IMR-90 (cell line): Measurements from ENCODE around the gene TMPRSS9. TPM values are rescaled to one million over a fixed set of nuclear protein-coding genes. Genes with fewer than 3 reads are reported as not detected.

Experiments
- ATAC-seq: fragments of 200-7000 bp; cut with Tn5 transposase; 2 replicates; pipeline ENCODE4 v1.9.1; 2020; ENCODE audit warnings: low read depth, mild to moderate bottlenecking, moderate library complexity
- BruUV-seq: library from RNA; stranded (reverse); fragments of 400-500 nt; replicated peaks from 2 replicates; lab custom pipeline; 2021; lab: Mats Ljungman, UMichigan
- CTCF ChIA-PET: fragments of 300-600 bp; formaldehyde crosslinking; extraction: SDS; loops from one replicate; lab custom pipeline; 2021; ENCODE audit warnings: antibody characterized with exemption; lab: Yijun Ruan, JAX
- POLR2A ChIA-PET: fragments of 300-600 bp; sonication (Branson Sonifier 250); formaldehyde crosslinking; loops from one replicate; lab custom pipeline; 2022; ENCODE audit warnings: antibody characterized with exemption; ENCODE audit not compliant: unreplicated experiment; lab: Charles Lee
- DNase-seq: peaks from one replicate; pipeline ENCODE4 v3.0.0; 2013
- H2AFZ ChIP-seq: replicated peaks from 2 replicates; pipeline ENCODE3; 2013; ENCODE audit warnings: low read length, mild to moderate bottlenecking; ENCODE audit not compliant: poor library complexity
- H2AK5ac ChIP-seq: 2 replicates; pipeline ENCODE4 v1.6.1; 2013; ENCODE audit warnings: low read depth, low read length, inconsistent platforms
- H2AK9ac ChIP-seq: replicated peaks from 2 replicates; pipeline ENCODE3; 2013; ENCODE audit warnings: mild to moderate bottlenecking, low read depth, low read length, moderate library complexity; ENCODE audit not compliant: poor library complexity
- H2BK120ac ChIP-seq: 2 replicates; pipeline ENCODE4 v1.6.1; 2013; ENCODE audit warnings: low read depth, low read length, inconsistent platforms
- H2BK15ac ChIP-seq: 3 replicates; pipeline ENCODE4 v1.6.1; 2013; ENCODE audit warnings: low read depth, low read length, inconsistent platforms
- H2BK20ac ChIP-seq: 2 replicates; pipeline ENCODE4 v1.6.1; 2013; ENCODE audit warnings: low read depth, mild to moderate bottlenecking, inconsistent platforms, low read length, moderate library complexity
- H2BK5ac ChIP-seq: 2 replicates; pipeline ENCODE4 v1.6.1; 2013; ENCODE audit warnings: mild to moderate bottlenecking, low read depth, low read length, inconsistent platforms; ENCODE audit not compliant: poor library complexity, severe bottlenecking
- H3K14ac ChIP-seq: replicated peaks from 2 replicates; pipeline ENCODE4 v1.6.1; 2013; ENCODE audit warnings: low read depth, low read length, inconsistent platforms
- H3K18ac ChIP-seq: 2 replicates; pipeline ENCODE4 v1.6.1; 2013; ENCODE audit warnings: low read depth, low read length, control low read depth
- H3K23ac ChIP-seq: 2 replicates; pipeline ENCODE4 v1.6.1; 2013; ENCODE audit warnings: low read depth, low read length, inconsistent platforms
- H3K27ac ChIP-seq: 2 replicates; pipeline ENCODE4 v1.5.1; 2013; ENCODE audit warnings: mild to moderate bottlenecking, control low read depth, low read length; ENCODE audit not compliant: insufficient read depth
- H3K27me3 ChIP-seq: 2 replicates; pipeline ENCODE4 v1.6.1; 2013; ENCODE audit warnings: low read length; ENCODE audit not compliant: control insufficient read depth, insufficient read depth
- H3K36me3 ChIP-seq: 2 replicates; pipeline ENCODE4 v1.6.1; 2013; ENCODE audit warnings: low read length, mixed read lengths; ENCODE audit not compliant: control insufficient read depth, insufficient read depth
- H3K4ac ChIP-seq: 2 replicates; pipeline ENCODE4 v1.6.1; 2013; ENCODE audit warnings: low read depth, low read length, inconsistent platforms
- H3K4me1 ChIP-seq: 2 replicates; pipeline ENCODE4 v1.6.1; 2013; ENCODE audit warnings: low read length, mixed read lengths; ENCODE audit not compliant: control insufficient read depth, insufficient read depth
- H3K4me2 ChIP-seq: 2 replicates; pipeline ENCODE4 v1.6.1; 2013; ENCODE audit warnings: low read depth, mild to moderate bottlenecking, control low read depth, low read length, moderate library complexity
- H3K4me3 ChIP-seq: 2 replicates; pipeline ENCODE4 v1.5.1; 2013; ENCODE audit warnings: low read depth, mild to moderate bottlenecking, control low read depth, low read length, moderate library complexity; ENCODE audit not compliant: insufficient read depth
- H3K56ac ChIP-seq: 2 replicates; pipeline ENCODE4 v1.6.1; 2013; ENCODE audit warnings: low read length, inconsistent platforms; ENCODE audit not compliant: insufficient read depth; ENCODE audit errors: extremely low read depth
- H3K79me1 ChIP-seq, 2 experiments: 2 replicates each; pipeline ENCODE4 v1.6.1; 2013; ENCODE audit warnings: low read length in 2 of 2, inconsistent platforms in 1 of 2, low read depth in 1 of 2
- H3K9ac ChIP-seq: 2 replicates; pipeline ENCODE4 v1.6.1; 2013; ENCODE audit warnings: low read depth, low read length, control low read depth
- H3K9me1 ChIP-seq: 2 replicates; pipeline ENCODE4 v1.6.1; 2013; ENCODE audit warnings: low read length, inconsistent platforms; ENCODE audit not compliant: insufficient read depth
- H3K9me3 ChIP-seq: 2 replicates; pipeline ENCODE4 v1.6.1; 2013; ENCODE audit warnings: low read length; ENCODE audit not compliant: control insufficient read depth, insufficient read depth
- H4K20me1 ChIP-seq: 2 replicates; pipeline ENCODE4 v1.6.1; 2013; ENCODE audit warnings: low read length, inconsistent platforms; ENCODE audit not compliant: insufficient read depth
- H4K5ac ChIP-seq: 2 replicates; pipeline ENCODE4 v1.6.1; 2013; ENCODE audit warnings: mild to moderate bottlenecking, low read depth, low read length, control low read depth
- H4K8ac ChIP-seq, 2 experiments: 2 replicates each; pipeline ENCODE4 v1.6.1; 2013; ENCODE audit warnings: low read depth in 2 of 2, low read length in 2 of 2, control low read depth in 1 of 2, inconsistent platforms in 1 of 2
- H4K91ac ChIP-seq: 2 replicates; pipeline ENCODE4 v1.6.1; 2013; ENCODE audit warnings: low read depth, low read length, inconsistent platforms; ENCODE audit not compliant: insufficient read depth
- BHLHE40 ChIP-seq: fragments of 150-350 bp; IDR thresholded peaks from 2 replicates; pipeline ENCODE4 v1.6.1; 2016; ENCODE audit warnings: mild to moderate bottlenecking, low read depth, low read length
- CHD1 ChIP-seq: IDR thresholded peaks from 2 replicates; pipeline ENCODE4 v1.6.1; 2012; ENCODE audit warnings: low read depth, low read length, improper control_type of control experiment
- CTCF ChIP-seq: conservative IDR thresholded peaks from 2 replicates; pipeline ENCODE4 v1.5.1; 2012; ENCODE audit warnings: mild to moderate bottlenecking, low read depth, low read length, improper control_type of control experiment
- FOS ChIP-seq: fragments of 150-350 bp; IDR thresholded peaks from 2 replicates; pipeline ENCODE4 v1.6.1; 2016; ENCODE audit warnings: low read depth, low read length
- MAFK ChIP-seq: IDR thresholded peaks from 2 replicates; pipeline ENCODE4 v1.6.1; 2012; ENCODE audit warnings: low read depth, low read length, improper control_type of control experiment
- MAZ ChIP-seq: IDR thresholded peaks from 2 replicates; pipeline ENCODE4 v1.6.1; 2012; ENCODE audit warnings: low read depth, mild to moderate bottlenecking, low read length, improper control_type of control experiment, moderate library complexity, borderline replicate concordance
- MXI1 ChIP-seq: IDR thresholded peaks from 2 replicates; pipeline ENCODE4 v1.6.1; 2012; ENCODE audit warnings: low read depth, mild to moderate bottlenecking, low read length, moderate library complexity, borderline replicate concordance
- POLR2A ChIP-seq: IDR thresholded peaks from 2 replicates; pipeline ENCODE4 v1.6.1; 2012; ENCODE audit warnings: mild to moderate bottlenecking, low read depth, low read length
- RCOR1 ChIP-seq: IDR thresholded peaks from 2 replicates; pipeline ENCODE4 v1.6.1; 2012; ENCODE audit warnings: mild to moderate bottlenecking, low read length, improper control_type of control experiment; ENCODE audit not compliant: insufficient replicate concordance
- RFX5 ChIP-seq: IDR thresholded peaks from 2 replicates; pipeline ENCODE4 v1.8.0; 2012; ENCODE audit warnings: low read depth, mild to moderate bottlenecking, low read length, moderate library complexity
- WGBS, 2 experiments: methylation state at CpG; one replicate each; pipeline versions ENCODE4 v1.1.5 to v1.1.7; 2013; ENCODE audit warnings: missing lambda C conversion rate in 2 of 2; ENCODE audit not compliant: insufficient read length in 1 of 2; ENCODE audit errors: extremely low coverage in 2 of 2; 5-methylcytosine and 5-hydroxymethylcytosine counted together
- dilution Hi-C: fragments of 300-500 bp; cut with HindIII; formaldehyde crosslinking; loops from one replicate; pipeline ENCODE4 v1.14.3; 2018; ENCODE audit warnings: low sequenced_read_pairs; ENCODE audit not compliant: unreplicated experiment
- in situ Hi-C: fragments of 300-500 bp; cut with MboI; formaldehyde crosslinking; loops from 3 replicates; pipeline ENCODE4 v1.14.3; 2019; ENCODE audit warnings: low sequenced_read_pairs, inconsistent platforms, mixed read lengths
- intact Hi-C: fragments of 100-400 bp; cut with micrococcal nuclease; formaldehyde crosslinking; loops from 2 replicates; pipeline ENCODE4 v1.10.0; 2022
- polyA plus RNA-seq, 3 experiments: library from polyadenylated mRNA; depleted of rRNA; stranded (reverse); fragments of >200 nt; gene quantifications; 2 replicates each; pipeline ENCODE4 v1.2.3, GENCODE V29; 2012; ENCODE audit warnings: low replicate concordance in 1 of 3
- total RNA-seq: library from RNA; depleted of rRNA; stranded (reverse); fragments of >200 nt; gene quantifications from 2 replicates; pipeline ENCODE4 v1.2.3, GENCODE V29; 2012
- TF ChIP-seq, protein P1 (sequence below): fragments of 150-350 bp; IDR thresholded peaks from 2 replicates; pipeline ENCODE4 v1.6.1; 2017; ENCODE audit warnings: mild to moderate bottlenecking, antibody characterized with exemption, low read length, low read depth

TMPRSS9 gene
- total and polyA plus RNA-seq, 2 of the 4 experiments (the other 2 are of a cell fraction) = not detected

DNA sequence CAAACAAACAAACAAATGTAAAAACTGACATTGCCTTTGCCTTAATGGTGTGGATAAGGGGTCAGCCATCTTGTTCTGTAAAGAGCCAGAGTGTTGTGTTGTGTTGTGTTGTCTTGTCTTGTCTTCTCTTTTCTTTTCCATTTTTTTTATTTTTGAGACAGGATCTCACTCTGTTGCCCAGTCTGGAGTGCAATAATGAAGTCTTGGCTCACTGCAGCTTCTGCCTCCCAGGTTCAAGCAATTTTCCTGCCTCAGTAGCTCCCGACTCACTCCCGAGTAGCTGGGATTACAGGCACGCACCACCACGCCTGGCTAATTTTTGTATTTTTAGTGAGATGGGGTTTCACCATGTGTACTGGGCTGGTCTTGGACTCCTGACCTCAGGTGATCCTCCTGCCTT lies 39.5 kb downstream of the TMPRSS9 start:
- Histone ChIP-seq H3K56ac (no peak overlapping the region), H2AK5ac (no peak overlapping the region), H3K4me2 (no peak overlapping the region), H3K4me3 (no peak overlapping the region), H2BK5ac (no peak overlapping the region), H4K8ac (no peak overlapping the region), H2BK20ac (no peak overlapping the region), H3K23ac (no peak overlapping the region), H4K5ac (no peak overlapping the region), H3K9ac (no peak overlapping the region), H2AFZ (no peak overlapping the region), H3K79me1 (no peaks in the 10 kb centered on the region), H3K27ac (no peak overlapping the region), H2BK15ac (no peak overlapping the region), H3K4me1 (no peaks in the 10 kb centered on the region), H3K36me3 (no peaks in the 10 kb centered on the region), H2AK9ac (no peak overlapping the region), H3K9me3 (no peaks in the 10 kb centered on the region), H4K20me1 (no peaks in the 10 kb centered on the region), H3K9me1 (no peaks in the 10 kb centered on the region), H4K91ac (no peak overlapping the region), H3K14ac (no peak overlapping the region), H3K4ac (no peak overlapping the region), H2BK120ac (no peak overlapping the region), H3K18ac (no peak overlapping the region), H3K27me3 (no peaks in the 10 kb centered on the region)
- ATAC-seq (no peak), DNase-seq (no peak)
- WGBS, 2 experiments = no CpG with 5 or more reads among the region's 4 CpGs
- intact Hi-C loops (no loop called here), dilution Hi-C loops (no loop called here), in situ Hi-C loops (loop anchor here (10.0 kb wide), 1 partner anchor 245 kb away; the partner anchor contains the start of gene AP3D1)
- CTCF ChIA-PET = no interaction called here
- no peak for TF ChIP-seq MAZ
- TF ChIP-seq POLR2A = no peak
- TF ChIP-seq MXI1 = no peak
- no peak for TF ChIP-seq MAFK
- no peak for TF ChIP-seq RFX5
- TF ChIP-seq, protein P1, sequence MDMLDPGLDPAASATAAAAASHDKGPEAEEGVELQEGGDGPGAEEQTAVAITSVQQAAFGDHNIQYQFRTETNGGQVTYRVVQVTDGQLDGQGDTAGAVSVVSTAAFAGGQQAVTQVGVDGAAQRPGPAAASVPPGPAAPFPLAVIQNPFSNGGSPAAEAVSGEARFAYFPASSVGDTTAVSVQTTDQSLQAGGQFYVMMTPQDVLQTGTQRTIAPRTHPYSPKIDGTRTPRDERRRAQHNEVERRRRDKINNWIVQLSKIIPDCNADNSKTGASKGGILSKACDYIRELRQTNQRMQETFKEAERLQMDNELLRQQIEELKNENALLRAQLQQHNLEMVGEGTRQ = no peak
- no peak for TF ChIP-seq CHD1
- no peak for TF ChIP-seq RCOR1
- no peak for TF ChIP-seq BHLHE40
- TF ChIP-seq CTCF = no peak
- TF ChIP-seq FOS = no peak
- POLR2A ChIA-PET = no interaction called here
- BruUV-seq = no TSS peak
